Ascending aorta (tissue), 2 donors: ENCODE results near the gene COMMD8. TPM values are rescaled to one million over a fixed set of nuclear protein-coding genes. Genes with fewer than 3 reads are reported as not detected.

ENCODE experiments used
- DNase-seq, 2 donors: peaks; one replicate each; pipeline ENCODE4 v3.0.0-alpha.2; 2019; ENCODE audit warnings: low spot score in 2 of 2
- H3K27ac ChIP-seq, 2 donors: fragments of 200-600 bp; sonication (generic); one replicate each; pipeline ENCODE4 v1.5.1; 2016 to 2017; ENCODE audit warnings: mild to moderate bottlenecking in 1 of 2
- H3K27me3 ChIP-seq: fragments of 200-600 bp; sonication (generic); one replicate; pipeline ENCODE4 v1.5.1; 2017
- H3K36me3 ChIP-seq, 2 donors: fragments of 200-600 bp; sonication (generic); one replicate each; pipeline ENCODE4 v1.5.1; 2016
- H3K4me1 ChIP-seq, 2 donors: fragments of 200-600 bp; sonication (generic); one replicate each; pipeline ENCODE4 v1.5.1; 2016 to 2017; ENCODE audit warnings: mild to moderate bottlenecking in 1 of 2
- H3K4me3 ChIP-seq, 2 donors: fragments of 200-600 bp; sonication (generic); one replicate each; pipeline ENCODE4 v1.5.1; 2016 to 2017; ENCODE audit warnings: mild to moderate bottlenecking in 1 of 2
- H3K9me3 ChIP-seq, 2 donors: fragments of 200-600 bp; sonication (generic); one replicate each; pipeline ENCODE4 v1.5.1; 2016
- intact Hi-C: fragments of 100-400 bp; cut with DNase I; formaldehyde crosslinking; loops from one replicate; pipeline ENCODE4 v1.15.1; 2023
- total RNA-seq: library from RNA; depleted of rRNA; stranded (reverse); fragments of >200 nt; gene quantifications from one replicate; pipeline ENCODE4 v1.1.0, GENCODE V29; 2016
- TF ChIP-seq, protein P1 (sequence below), 3 experiments: fragments of 200-600 bp in 2 of 3; fragments of 450-650 bp in 1 of 3; sonication (generic) in 2 of 3; IDR thresholded peaks; one replicate each; pipeline ENCODE4 v1.5.1; 2016 to 2019; ENCODE audit warnings: antibody characterized with exemption in 3 of 3, mild to moderate bottlenecking in 1 of 3, moderate library complexity in 1 of 3

Gene COMMD8
- total RNA-seq, 1 donor from 2014 or later = 1.7 TPM

DNA sequence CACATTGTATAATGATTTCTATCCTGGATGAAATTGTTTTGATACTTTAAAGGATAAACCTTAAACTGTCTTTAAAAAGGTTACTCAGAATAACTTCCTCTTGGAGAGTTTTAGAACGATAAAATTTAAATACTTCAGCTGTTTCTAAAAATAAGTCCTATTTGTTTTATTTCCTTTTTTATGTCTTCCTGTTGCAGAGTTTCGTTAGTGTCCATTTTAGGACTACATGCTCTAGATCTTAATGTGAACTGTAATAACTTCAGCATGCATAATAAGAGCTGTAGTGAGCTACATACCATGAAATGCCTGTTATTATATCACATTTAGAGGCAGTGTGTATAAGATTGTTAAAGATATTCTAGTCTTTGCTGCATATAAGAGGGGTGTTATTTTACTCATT, 36.2 kb upstream of the COMMD8 start:
- TF ChIP-seq, protein P1, sequence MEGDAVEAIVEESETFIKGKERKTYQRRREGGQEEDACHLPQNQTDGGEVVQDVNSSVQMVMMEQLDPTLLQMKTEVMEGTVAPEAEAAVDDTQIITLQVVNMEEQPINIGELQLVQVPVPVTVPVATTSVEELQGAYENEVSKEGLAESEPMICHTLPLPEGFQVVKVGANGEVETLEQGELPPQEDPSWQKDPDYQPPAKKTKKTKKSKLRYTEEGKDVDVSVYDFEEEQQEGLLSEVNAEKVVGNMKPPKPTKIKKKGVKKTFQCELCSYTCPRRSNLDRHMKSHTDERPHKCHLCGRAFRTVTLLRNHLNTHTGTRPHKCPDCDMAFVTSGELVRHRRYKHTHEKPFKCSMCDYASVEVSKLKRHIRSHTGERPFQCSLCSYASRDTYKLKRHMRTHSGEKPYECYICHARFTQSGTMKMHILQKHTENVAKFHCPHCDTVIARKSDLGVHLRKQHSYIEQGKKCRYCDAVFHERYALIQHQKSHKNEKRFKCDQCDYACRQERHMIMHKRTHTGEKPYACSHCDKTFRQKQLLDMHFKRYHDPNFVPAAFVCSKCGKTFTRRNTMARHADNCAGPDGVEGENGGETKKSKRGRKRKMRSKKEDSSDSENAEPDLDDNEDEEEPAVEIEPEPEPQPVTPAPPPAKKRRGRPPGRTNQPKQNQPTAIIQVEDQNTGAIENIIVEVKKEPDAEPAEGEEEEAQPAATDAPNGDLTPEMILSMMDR (IDR thresholded peaks at IDR 0.05) = no peak
- intact Hi-C loops = no loop called here
- H3K4me3 ChIP-seq = peak overlapping the region; percentile 26 to 35
- H3K36me3 ChIP-seq = peaks cover 0 to 5% of the 10 kb centered on the region in 2 donors
- H3K27me3 ChIP-seq = no peaks in the 10 kb centered on the region
- peaks cover 0 to 38% of the 10 kb centered on the region in 2 donors for H3K4me1 ChIP-seq
- H3K27ac ChIP-seq = peak overlapping the region; percentile 66 to 73
- no peak for DNase-seq
- H3K9me3 ChIP-seq = no peaks in the 10 kb centered on the region

DNA sequence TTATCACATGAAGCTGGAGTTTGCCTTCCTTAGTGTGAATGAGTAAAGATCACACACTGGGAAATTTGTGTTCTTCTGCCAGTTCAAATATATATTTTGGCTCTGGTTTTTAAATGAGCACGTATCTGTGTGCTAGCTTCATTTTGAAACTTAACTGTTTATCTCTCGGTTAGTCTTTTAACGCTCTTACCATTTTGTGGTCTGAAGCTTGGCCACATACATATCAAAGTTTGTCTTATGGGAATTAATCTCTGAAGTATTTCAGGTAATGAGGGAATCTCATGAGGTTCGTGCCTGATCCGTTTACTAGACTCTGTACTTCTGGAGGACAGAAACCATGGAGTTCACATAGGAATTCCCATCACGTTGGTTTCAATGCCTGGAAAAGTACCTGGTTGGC, 35.4 kb upstream of the COMMD8 start:
- Histone ChIP-seq H3K4me3 (peak overlapping the region in 1 of 2 donors; percentile 35), H3K9me3 (no peaks in the 10 kb centered on the region), H3K27ac (peak overlapping the region; percentile 66 to 73), H3K4me1 (peaks cover 0 to 38% of the 10 kb centered on the region in 2 donors), H3K36me3 (peaks cover 0 to 5% of the 10 kb centered on the region in 2 donors), H3K27me3 (no peaks in the 10 kb centered on the region)
- TF ChIP-seq, protein P1 (IDR thresholded peaks at IDR 0.05) = no peak
- intact Hi-C loops = no loop called here
- DNase-seq = no peak

DNA sequence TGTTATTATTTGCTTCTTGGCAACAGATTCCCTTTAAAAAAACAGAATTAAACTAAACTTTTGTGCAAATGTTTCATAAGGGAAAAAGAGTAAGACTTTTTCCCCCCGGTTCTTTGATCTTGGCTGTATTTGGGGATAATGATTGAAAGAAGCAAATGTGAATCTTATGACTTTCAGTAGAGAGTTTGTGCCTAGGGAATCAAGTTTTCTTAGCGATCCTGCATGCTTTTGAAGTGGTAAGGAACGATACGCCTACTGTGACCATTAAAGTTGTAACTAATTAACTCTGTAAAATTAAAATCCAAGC, 30.6 kb upstream of the COMMD8 start:
- H3K9me3 ChIP-seq = no peaks in the 10 kb centered on the region
- H3K4me3 ChIP-seq = peak overlapping the region in 1 of 2 donors; percentile 17
- H3K27ac ChIP-seq = peak overlapping the region; percentile 37 to 41
- TF ChIP-seq, protein P1 (IDR thresholded peaks at IDR 0.05) = no peak
- intact Hi-C loops = loop anchor here (5.0 kb wide), 1 partner anchor 68 kb away; no protein-coding TSS in a partner anchor
- peaks cover 0 to 34% of the 10 kb centered on the region in 2 donors for H3K4me1 ChIP-seq
- H3K27me3 ChIP-seq = no peaks in the 10 kb centered on the region
- peaks cover 0 to 5% of the 10 kb centered on the region in 2 donors for H3K36me3 ChIP-seq
- no peak for DNase-seq

DNA sequence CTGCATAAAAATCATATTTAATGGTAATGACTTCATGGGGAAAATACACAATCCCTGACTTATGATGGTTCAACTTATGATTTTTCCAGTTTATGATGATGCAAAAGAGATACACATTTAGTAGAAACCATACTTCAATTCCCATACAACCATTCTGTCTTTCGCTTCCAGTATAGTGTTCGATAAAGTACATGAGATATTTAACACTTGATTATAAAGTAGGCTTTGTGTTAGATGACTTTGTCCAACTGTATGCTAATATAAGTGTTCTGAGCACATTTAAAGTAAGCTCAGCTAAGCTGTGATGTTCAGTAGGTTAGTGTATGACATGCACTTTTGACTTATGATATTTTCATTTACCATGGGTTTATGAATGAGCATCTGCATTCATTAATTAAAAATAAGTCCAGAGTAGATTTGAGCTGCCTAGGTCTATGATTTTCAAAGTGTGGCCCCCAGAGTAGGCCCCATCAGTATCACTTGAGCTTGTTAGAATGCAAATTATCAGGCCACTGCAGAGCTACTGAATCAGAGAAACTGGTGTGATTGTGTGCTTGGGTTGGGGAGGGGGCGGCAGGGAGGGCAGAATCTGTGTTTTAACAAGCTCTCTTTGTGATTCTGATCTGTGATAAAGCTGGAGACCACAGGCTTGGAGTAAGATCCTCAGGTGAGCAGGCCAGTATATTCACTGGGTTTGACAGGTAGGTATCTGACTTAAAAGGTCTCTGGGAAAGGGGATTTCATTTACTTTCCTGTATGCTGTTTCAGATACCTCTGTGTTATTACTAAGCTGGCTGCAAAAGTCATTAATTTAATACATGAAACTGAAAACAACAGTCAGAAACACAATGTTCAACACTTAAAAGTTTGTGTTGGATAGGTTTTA, 30.0 kb upstream of the COMMD8 start:
- Histone ChIP-seq H3K4me3 (peak overlapping the region in 1 of 2 donors; percentile 17), H3K9me3 (no peaks in the 10 kb centered on the region), H3K36me3 (peaks cover 0 to 5% of the 10 kb centered on the region in 2 donors), H3K4me1 (peaks cover 0 to 31% of the 10 kb centered on the region in 2 donors), H3K27me3 (no peaks in the 10 kb centered on the region), H3K27ac (peak overlapping the region; percentile 37 to 41)
- TF ChIP-seq, protein P1 (IDR thresholded peaks at IDR 0.05) = no peak
- no peak for DNase-seq
- intact Hi-C loops = loop anchor here (5.0 kb wide), 1 partner anchor 69 kb away; no protein-coding TSS in a partner anchor

DNA sequence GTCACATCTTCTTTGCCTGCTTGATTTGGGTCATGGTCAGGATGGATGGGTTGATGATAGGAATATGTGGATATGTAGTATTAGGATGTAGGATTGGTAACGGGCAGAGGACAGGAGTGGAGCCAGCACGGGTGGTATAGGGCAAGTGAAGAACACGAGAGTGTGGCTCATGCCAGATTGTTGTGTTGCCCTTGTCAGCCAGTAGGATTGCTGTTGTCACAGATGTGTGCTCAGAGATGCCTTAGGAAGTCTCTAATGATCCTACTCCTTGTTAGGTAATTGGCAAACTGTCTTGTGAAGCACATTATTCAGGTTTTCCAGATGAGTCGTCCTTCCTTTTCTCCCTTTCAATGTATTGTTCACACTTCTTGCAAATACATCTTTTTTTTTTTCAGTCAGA, 27.0 kb upstream of the COMMD8 start:
- intact Hi-C loops = loop anchor here (5.0 kb wide), 1 partner anchor 72 kb away; no protein-coding TSS in a partner anchor
- Histone ChIP-seq H3K36me3 (no peaks in the 10 kb centered on the region), H3K4me3 (peak overlapping the region in 1 of 2 donors; percentile 19), H3K27ac (peak overlapping the region; percentile 0 to 8), H3K9me3 (no peaks in the 10 kb centered on the region), H3K27me3 (no peaks in the 10 kb centered on the region), H3K4me1 (peaks cover 0 to 17% of the 10 kb centered on the region in 2 donors)
- no peak for DNase-seq
- TF ChIP-seq, protein P1 (IDR thresholded peaks at IDR 0.05) = peak in 1 of 3 experiments; percentile 37
